ENCODE results near the gene PADI3.

GRCh38 chr1:17310068-17310640, 61.3 kb downstream of the PADI3 start:
- TF ChIP-seq TARDBP (IDR thresholded peaks at IDR 0.05) (no peak), ARNT (IDR thresholded peaks at IDR 0.05) (no peak)

All from HEK293T (cell line).